ENCODE measurements around the gene CHURC1.

- TF ChIP-seq NR2F2 (IDR thresholded peaks at IDR 0.05), result no peak
- no peak for TF ChIP-seq CTCF (IDR thresholded peaks at IDR 0.05; ENCODE audit: low read depth, low read length, missing input control)
- no peak for TF ChIP-seq EGR1 (IDR thresholded peaks at IDR 0.05; ENCODE audit: low read depth in 2 of 2)
- TF ChIP-seq MAX (IDR thresholded peaks at IDR 0.05), result no peak
- TF ChIP-seq REST (IDR thresholded peaks at IDR 0.05), result no peak
- no peak for TF ChIP-seq RXRA (IDR thresholded peaks at IDR 0.05)
- TF ChIP-seq JUND (IDR thresholded peaks at IDR 0.05), result no peak
- TF ChIP-seq YY1 (IDR thresholded peaks at IDR 0.05), result no peak
- TF ChIP-seq SP1 (IDR thresholded peaks at IDR 0.05), result no peak
Observed at GRCh38 chr14:64868841-64869240, 45.4 kb upstream of the CHURC1 start.
